Right renal cortex interstitium (tissue), 3 donors: ENCODE measurements around the gene TCF7. TPM values are rescaled to one million over a fixed set of nuclear protein-coding genes. Genes with fewer than 3 reads are reported as not detected.
"Not testable (repeated sequence)": the region's sequence is repeated elsewhere in the genome, so short reads cannot be mapped to it uniquely, and the experiment has no call there.

Experiments used
- DNase-seq, 3 donors: peaks; one replicate each; pipeline ENCODE4 v3.0.0-alpha.2; 2013; ENCODE audit warnings: low read depth in 3 of 3, low spot score in 2 of 3
- polyA plus RNA-seq, 3 donors: library from polyadenylated mRNA; unstranded; fragments of 120-200 nt; gene quantifications; one replicate each; pipeline ENCODE4 v1.2.1, GENCODE V29; 2013; ENCODE audit not compliant: insufficient read length in 3 of 3

The TCF7 gene
- polyA plus RNA-seq, 3 donors, result 11.9 to 13.7 (median 12.1) TPM

DNA sequence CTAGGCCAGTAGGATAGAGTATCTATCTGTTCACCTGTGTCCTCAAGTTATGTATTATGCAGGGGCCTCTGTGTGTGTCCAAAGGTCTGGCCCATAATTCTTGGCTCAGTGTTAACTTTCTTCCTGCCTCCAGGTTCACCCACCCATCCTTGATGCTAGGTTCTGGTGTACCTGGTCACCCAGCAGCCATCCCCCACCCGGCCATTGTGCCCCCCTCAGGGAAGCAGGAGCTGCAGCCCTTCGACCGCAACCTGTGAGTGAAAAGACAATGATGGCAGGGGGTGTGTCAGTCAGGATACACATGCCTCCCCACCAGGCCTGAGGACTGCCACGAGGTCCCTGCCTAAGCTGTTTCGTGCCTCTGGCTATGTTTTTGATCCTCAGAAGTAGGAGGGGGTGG is 27.6 kb downstream of the TCF7 start:
- DNase-seq, result no peak

DNA sequence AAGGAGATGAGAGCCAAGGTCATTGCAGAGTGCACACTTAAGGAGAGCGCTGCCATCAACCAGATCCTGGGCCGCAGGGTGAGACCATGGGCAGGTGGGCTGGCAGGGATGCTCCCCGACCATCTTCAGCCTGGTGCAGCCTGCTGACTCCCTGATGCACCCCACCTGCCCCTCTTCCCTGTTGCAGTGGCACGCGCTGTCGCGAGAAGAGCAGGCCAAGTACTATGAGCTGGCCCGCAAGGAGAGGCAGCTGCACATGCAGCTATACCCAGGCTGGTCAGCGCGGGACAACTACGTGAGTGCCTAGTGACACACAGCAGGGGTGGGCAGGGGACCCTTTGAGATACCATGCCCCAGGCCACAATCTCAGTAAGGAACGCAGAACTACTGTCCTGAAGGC is 28.3 kb downstream of the TCF7 start:
- DNase-seq, result no peak

DNA sequence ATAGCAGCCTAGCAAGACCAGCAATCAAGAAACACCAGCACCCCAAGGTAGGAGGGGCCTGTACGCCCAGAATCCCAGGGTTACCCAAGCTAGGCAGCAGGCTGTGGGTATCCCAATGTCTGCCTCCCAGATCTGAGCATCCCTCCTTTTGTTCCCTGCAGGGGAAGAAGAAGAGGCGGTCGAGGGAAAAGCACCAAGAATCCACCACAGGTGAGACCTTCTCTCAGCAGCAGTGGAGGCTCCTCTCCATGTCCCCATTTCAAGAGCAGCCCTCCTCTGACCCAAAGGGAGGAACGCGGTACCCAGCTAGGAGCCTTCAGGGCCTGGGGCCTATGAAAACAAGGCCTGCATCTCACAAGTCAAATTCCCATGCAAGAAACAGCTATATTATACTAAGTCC is 28.9 kb downstream of the TCF7 start:
- DNase-seq, result no peak

DNA sequence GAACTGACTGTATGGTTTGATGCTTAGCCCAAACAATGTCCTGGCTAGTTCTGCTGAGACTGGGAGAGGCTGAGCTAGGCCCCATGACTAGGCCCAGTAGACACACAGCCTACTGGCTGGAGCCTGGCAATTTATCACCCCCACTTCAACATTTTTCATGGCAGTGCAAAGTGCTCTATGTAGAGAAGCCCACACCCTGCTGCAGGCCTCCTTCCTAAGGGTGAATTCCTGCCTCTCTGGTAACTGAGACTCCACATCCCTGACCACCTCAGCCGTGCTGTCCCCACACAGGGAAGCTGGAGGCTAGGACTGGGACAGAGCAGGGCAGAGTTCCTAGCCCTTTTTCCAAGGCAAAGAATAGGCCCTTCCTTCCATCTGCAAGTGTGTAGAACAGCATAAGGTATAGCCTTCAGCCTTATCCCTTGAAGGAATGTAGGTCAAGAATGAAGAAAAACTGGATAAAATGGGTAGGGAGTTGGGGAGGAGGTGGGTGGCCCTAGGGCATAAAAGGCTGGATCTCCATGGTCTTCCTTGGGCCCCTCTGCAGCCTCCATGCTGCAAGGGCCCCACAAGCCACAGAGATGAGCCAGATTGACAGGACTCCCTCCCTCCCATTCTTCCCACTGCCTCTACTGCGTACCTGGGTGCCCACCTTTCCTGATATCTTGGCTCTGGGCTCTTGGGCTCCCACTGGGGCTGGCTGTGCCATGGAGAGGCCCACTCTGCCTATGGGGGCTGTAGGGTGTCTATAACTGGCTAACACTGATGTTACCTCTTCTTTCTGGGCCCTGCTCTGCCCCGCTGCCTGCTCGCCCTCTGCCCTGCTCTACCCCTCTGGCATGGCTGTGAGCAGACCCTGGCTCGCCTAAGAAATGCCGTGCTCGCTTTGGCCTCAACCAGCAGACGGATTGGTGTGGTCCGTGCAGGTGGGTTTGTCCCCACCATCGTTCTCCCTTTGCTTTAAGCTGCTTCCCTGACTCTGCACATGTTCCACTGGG is 29.8 kb downstream of the TCF7 start:
- no peak for DNase-seq

DNA sequence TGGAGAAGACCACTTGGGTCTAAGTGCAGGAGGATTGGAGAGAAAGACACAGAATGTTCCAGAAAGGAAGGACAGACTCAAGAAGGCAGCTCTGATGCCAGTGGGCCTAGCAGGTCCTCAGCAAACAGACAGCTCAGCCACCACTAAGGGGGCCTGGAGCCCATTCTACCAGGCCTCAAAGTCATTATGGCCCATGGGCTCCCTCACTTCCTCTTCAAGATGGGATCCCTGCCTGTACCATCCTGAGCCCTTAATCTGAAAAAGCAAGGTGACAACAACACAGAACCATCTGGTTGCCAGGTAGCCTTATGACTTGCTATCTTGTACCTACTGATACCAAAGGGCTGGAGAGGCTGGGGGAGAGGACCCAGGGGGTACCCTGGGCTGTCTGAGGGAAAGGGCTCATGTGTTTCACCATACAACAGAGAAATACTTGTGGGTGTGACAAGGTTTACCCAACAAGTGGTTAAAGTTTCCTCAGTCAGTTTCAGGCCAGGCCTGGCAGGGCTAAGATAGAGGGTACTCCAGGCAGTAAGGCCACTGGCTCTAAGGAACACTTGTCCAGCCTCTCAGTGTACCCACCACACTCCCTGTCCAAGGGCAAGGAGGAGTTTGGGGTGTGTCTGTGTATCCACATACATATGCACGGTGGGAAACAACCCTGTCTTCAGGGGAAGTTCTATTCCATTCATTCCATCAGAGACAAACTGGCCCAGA is 30.7 kb downstream of the TCF7 start:
- no peak for DNase-seq

DNA sequence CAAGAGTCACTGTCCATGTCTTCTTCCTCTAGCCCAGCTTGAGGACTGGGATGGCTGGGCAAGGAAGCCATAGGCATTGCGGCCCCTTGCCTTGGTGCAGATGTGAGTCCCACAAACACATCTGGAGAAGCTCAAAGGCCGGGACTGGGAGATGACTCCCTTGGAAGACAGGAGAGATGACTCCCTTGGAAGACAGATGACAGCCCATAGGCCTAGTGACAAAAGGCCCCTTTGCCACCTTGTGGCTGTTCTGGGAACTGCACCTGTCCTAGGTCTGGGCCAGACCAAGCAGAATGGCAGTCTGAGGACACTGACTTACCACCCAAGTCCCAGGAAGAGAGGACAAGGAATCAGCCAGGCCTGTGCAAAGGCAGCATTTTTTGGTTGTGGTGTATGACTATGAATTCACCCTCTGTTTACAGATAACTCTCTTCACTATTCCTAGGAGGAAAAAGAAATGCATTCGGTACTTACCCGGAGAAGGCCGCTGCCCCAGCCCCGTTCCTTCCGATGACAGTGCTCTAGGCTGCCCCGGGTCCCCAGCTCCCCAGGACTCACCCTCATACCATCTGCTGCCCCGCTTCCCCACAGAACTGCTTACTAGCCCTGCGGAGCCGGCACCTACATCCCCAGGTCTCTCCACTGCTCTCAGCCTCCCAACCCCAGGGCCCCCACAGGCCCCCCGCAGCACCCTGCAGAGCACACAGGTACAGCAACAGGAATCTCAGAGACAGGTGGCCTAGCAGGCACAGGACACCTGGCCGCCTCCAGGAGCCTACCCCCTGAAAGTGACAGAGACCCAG is 31.5 kb downstream of the TCF7 start:
- DNase-seq, result peak; percentile 29 to 50 (median 47)

DNA sequence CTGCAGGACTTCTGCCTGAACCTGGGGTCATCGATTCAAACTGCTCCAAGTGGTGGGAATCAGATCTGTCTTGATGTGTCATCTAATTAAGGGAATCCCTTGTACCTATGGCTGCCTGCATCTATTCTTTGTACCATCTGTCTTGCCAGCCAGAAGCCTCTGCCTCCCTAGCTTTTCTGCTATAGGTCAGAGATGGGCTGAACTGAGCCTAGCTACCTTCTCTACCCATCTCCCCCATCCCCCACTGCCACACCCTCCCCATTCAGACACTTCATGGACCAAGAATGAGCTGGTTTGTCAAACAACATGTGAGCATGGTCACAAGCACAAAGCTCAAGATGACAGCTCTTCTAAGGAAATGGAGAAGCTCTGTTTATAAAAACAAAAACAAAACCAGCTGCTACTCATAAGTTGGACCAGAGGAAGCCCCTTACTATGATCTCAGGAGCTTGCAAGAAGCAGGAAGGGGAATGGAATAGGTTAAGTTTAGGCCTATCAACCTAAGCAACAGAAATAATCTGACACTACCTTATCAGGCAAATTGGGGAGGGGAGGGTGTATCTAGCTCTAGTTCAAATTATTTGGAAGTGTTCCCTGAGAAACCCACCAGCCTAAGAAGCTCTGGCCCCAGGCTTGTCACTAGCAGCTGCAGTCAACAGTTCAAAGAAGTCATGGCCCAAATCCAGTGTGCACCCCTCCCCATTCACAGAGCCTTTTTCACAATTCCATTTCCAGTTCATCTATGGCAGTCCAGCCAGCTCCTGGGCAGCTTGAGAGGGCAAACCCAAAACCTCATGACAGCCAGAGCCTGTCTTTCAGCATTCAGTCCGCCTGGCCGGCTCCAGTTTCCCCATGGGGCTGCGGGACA is 32.4 kb downstream of the TCF7 start:
- DNase-seq, result no peak

DNA sequence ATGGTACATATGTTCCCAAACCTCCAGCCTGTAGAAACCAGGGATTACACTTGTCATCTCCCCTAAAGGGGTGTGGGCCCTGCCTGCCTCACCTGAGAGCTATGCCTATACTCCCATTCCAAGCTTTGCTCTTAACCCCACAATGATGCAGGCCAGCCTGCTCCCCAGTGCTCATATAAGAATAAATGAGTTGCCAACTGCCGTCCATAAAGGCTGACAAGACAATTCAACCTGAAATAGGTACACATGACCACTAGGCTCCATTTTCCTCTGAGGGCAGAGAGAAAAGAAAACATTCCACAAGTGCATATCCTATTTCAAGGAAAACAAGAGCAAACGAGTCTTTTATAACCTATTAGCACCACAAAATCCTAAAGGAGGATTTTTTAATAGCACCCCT is 33.8 kb downstream of the TCF7 start:
- peak in 1 of 3 donors; percentile 24 for DNase-seq

DNA sequence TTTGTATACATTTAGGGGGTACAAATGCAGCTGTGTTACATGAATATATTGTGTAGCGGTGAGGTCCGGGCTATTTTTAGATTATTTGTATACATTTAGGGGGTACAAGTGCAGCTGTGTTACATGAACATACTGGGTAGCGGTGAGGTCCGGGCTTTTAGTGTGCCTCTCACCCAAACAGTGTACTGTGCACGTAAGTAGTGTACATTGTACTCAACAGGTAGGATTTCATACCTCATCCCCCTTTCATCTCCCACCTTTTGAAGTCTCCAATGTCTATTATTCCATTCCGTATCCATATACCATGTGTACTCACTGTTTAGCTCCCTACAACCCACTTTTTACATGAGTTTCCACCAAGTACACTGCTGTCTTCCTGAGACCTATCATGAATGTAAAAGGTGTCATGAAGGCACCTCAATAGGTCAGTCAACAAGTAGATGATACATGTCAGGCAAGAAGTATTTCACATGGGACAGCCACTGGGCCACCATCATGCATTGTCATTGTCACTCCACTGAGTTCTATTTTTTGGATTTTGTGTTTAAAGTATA is 34.6 kb downstream of the TCF7 start:
- no peak for DNase-seq

DNA sequence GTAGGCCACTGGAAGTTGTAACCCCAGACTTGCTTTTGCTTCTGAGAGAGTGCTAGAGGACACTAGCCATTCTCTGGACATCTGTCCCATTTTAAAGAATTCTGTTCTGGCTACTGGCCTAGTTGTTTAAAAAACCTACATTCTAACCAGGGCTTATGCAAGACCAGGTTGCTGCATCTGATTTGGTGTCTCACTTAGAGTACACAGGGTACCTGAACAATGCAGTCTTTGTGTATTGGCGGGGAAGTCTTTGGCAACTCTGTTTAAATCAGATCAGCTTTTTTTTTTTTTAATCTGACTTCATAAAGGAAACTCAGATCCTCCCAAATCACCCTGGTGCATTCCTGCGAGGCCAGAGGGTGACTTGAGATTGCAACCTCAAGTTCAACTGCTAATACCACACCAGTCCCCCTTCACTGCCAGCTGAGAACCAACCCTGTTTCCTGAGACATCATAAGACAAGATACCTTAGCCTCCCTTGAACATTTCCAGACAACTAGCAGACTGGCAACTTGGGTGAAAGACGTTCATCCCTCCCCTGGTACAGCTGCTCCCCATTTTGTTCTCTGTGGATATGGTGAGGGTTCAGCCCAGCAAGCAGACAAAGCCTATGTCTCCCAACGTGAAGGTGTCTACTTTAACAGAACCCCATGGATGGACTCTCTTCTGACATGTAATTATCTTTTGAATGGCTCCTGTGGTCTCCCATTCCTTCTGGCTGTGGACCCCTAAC is 35.3 kb downstream of the TCF7 start:
- no peak for DNase-seq

DNA sequence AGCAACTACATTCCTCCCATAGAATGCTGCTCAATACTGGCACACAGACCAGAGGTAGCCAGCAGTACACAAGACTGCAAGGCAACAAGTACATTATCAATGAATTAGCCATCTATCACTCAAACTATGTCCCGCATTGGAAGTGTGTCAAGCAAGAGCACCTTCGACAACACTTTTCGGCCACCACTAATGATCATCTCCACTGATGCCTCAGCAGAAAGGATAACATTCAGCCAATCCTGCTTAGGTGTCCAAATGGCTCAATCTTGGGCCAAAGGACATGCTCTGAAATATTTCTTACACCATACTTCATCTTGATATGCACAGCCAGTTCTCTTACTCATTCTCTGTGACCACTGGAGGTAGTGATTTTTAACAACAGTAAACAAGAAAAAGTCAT is 37.2 kb downstream of the TCF7 start:
- DNase-seq, result no peak

DNA sequence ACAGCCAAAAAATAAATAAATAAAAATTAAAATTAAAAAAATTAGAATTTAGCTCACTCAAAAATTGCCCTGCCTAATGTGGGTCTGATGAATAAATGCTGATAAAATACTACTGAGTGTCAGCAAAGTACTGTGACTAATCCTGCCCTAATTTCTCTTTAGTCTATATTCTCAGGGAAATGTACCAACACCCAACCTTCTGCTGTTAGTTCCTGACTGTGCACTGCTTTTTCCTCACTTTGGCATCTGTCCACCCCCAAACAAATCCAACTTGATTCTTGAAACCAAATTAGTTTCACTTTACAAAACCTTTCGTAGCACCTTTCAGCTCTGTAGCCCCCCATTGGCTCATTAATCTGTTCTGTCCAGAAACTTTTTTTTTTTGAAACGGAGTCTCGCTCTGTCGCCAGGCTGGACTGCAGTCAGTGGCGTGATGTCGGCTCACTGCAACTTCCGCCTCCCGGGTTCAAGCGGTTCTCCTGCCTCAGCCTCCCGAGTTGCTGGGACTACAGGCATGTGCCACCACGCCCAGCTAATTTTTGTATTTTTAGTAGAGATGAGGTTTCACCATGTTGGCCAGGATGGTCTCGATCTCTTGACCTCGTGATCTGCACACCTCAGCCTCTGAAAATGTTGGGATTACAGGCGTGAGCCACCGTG is 37.8 kb downstream of the TCF7 start:
- DNase-seq, result not testable (repeated sequence)

DNA sequence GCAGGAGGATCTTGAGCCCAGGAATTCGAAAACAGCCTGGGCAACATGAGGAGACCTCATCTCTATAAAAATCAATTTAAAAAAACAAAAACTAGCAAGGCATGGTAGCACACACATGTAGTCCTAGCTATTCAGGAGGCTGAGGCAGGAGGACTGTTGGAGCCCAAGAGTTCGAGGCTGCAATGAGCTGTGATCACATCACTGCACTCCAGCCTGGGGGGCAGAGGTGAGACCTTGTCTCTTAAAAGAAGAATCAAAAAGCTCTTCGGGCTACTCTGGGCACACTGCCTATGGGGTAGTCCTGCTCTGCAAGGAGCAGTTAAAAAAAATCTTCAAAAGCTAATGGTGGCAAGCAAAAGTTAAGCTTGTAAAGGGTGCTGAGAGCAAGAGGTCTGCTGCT is 38.8 kb downstream of the TCF7 start:
- no peak for DNase-seq

DNA sequence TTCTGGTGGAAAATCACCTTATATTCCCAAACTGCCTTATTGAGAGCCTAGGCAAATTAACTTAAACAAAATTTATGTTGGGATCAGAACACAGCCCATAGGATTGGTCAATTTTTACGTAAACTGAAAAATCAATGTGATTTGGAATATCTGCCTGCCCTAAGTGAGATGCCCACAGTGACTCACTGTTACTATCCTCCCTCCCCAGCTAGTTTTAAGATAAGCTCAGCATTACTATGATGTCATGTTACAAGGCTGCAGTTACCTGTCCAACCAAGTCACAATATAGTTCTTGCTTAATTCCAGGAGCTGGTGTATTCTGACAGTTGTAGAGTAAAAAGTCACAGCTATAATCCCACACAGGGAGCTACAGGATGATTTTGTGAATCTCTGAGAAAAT is 39.2 kb downstream of the TCF7 start:
- no peak for DNase-seq

DNA sequence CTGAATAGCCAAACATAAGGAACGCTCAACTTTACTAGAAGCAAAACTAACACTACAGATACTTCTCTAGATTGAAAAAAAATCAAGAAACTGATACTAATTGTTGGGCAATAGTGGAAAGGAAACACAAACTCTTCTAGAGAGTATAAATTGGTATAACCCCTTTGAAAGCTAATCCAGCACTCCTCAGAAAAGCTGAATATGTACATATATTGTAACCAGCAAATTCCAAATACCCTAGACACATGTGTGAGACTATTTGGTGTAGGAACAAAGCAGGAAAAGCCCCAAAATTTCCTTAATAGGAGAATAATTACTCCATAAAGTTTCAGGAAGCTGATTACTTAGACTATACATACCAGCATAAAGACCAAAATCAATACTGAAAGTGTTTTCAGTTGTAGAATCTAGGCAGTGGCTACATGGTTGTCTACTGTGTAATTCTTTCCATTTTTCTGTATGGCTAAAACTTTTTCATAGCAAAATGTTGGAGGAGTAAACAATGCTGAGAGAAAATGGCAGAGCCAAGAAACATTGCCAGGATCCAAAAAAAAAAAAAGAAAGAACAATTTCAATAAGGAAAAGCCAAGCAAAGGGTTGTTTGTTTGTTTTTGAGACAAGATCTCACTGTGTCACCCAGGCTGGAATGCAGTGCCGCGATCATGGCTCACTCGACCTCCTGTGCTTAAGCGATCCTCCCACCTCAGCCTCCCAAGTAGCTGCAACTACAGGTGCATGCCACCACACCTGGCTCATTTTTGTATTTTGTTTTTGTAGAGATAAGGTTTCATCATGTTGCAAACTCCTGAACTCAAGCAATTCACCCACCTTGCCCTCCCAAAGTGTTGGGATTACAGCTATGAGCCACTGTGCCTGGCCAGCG is 47.3 kb downstream of the TCF7 start:
- DNase-seq, result no peak

DNA sequence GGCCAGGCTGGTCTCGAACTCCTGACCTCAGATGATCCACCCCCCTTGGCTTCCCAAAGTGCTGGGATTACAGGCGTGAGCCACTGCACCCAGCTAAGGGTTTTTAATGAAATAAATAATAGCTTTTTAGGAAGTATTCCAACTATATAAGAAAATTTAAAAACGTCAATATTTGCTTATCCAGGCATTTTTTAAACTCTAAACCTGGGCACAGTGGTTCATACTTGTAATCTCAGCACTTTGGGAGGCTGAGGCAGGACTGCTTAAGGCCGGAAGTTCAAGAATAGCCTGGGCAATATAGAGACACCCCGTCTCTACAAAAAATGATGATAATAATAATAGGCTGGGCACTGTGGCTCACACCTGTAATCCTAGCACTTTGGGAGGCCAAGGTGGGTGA is 48.1 kb downstream of the TCF7 start:
- DNase-seq, result no peak

DNA sequence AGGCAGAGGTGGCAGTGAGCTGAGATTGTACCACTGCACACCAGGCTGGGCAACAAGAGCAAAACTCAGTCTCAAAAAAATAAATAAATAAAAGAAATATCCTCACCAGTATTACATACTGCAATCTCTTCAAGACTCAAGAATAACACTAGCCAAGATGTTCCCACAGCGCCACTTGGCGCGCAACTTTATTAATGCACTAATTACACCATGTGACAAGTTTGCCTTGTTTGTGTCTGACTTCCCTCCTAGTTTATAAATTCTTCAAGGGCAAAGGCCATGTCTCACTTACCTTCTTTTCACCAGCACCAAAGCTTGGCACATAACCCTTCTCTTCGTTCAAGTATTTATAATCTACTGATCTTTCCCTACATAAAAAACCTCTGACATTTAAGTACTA is 57.5 kb downstream of the TCF7 start:
- no peak for DNase-seq
